ENCODE results near the gene SPAG6.

SPAG6 gene

GRCh38 chr10:22333975-22334282, 11.4 kb upstream of the SPAG6 start:
- TF ChIP-seq, protein P1, sequence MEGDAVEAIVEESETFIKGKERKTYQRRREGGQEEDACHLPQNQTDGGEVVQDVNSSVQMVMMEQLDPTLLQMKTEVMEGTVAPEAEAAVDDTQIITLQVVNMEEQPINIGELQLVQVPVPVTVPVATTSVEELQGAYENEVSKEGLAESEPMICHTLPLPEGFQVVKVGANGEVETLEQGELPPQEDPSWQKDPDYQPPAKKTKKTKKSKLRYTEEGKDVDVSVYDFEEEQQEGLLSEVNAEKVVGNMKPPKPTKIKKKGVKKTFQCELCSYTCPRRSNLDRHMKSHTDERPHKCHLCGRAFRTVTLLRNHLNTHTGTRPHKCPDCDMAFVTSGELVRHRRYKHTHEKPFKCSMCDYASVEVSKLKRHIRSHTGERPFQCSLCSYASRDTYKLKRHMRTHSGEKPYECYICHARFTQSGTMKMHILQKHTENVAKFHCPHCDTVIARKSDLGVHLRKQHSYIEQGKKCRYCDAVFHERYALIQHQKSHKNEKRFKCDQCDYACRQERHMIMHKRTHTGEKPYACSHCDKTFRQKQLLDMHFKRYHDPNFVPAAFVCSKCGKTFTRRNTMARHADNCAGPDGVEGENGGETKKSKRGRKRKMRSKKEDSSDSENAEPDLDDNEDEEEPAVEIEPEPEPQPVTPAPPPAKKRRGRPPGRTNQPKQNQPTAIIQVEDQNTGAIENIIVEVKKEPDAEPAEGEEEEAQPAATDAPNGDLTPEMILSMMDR (IDR thresholded peaks at IDR 0.05; ENCODE audit: low read length) = no peak
- no peak for TF ChIP-seq EZH2 (optimal IDR thresholded peaks at IDR 0.05; ENCODE audit: low read depth, low read length)
- TF ChIP-seq EZH2phosphoT487 (IDR thresholded peaks at IDR 0.05; ENCODE audit: low read length) = no peak
- Histone ChIP-seq H3K27me3 (replicated peaks; ENCODE audit: insufficient read depth, low read length) (peaks cover 38% of the 10 kb centered on the region), H3K4me1 (ENCODE audit: low read length) (peaks cover 15% of the 10 kb centered on the region), H3K79me2 (ENCODE audit: low read length) (peaks cover 8% of the 10 kb centered on the region; the same call in 1 of the 2 replicates), H3K4me3 (ENCODE audit: low read length) (no peak overlapping the region), H3K9me3 (replicated peaks; ENCODE audit: insufficient read depth, low read length) (no peaks in the 10 kb centered on the region), H3K27ac (ENCODE audit: low read length) (no peak overlapping the region), H3K9ac (ENCODE audit: low read length) (no peak overlapping the region), H3K9me2 (replicated peaks; ENCODE audit: insufficient read depth, low read length) (no peaks in the 10 kb centered on the region), H3K36me3 (replicated peaks; ENCODE audit: insufficient read depth, low read length) (peaks cover 9% of the 10 kb centered on the region; the same call in 1 of the 2 replicates), H3K4me2 (ENCODE audit: low read depth, low read length) (no peak overlapping the region), H3F3A (ENCODE audit: insufficient read depth, low read length) (peaks cover 10% of the 10 kb centered on the region), H4K20me1 (ENCODE audit: insufficient read depth, low read length) (no peaks in the 10 kb centered on the region), H2AFZ (ENCODE audit: low read length) (no peak overlapping the region)
- no peak for DNase-seq

- no peak for DNase-seq
- Histone ChIP-seq H3F3A (ENCODE audit: insufficient read depth, low read length) (peaks cover 10% of the 10 kb centered on the region), H3K36me3 (replicated peaks; ENCODE audit: insufficient read depth, low read length) (peaks cover 3% of the 10 kb centered on the region; the same call in 1 of the 2 replicates), H3K4me2 (ENCODE audit: low read depth, low read length) (no peak overlapping the region), H3K9ac (ENCODE audit: low read length) (no peak overlapping the region), H2AFZ (ENCODE audit: low read length) (no peak overlapping the region), H3K27me3 (replicated peaks; ENCODE audit: insufficient read depth, low read length) (peaks cover 45% of the 10 kb centered on the region), H4K20me1 (ENCODE audit: insufficient read depth, low read length) (no peaks in the 10 kb centered on the region), H3K4me3 (ENCODE audit: low read length) (no peak overlapping the region), H3K9me2 (replicated peaks; ENCODE audit: insufficient read depth, low read length) (no peaks in the 10 kb centered on the region), H3K4me1 (ENCODE audit: low read length) (peaks cover 15% of the 10 kb centered on the region), H3K79me2 (ENCODE audit: low read length) (peaks cover 4% of the 10 kb centered on the region; the same call in 1 of the 2 replicates), H3K9me3 (replicated peaks; ENCODE audit: insufficient read depth, low read length) (no peaks in the 10 kb centered on the region), H3K27ac (ENCODE audit: low read length) (no peak overlapping the region)
- TF ChIP-seq EZH2 (optimal IDR thresholded peaks at IDR 0.05; ENCODE audit: low read depth, low read length) (no peak), EZH2phosphoT487 (IDR thresholded peaks at IDR 0.05; ENCODE audit: low read length) (no peak)
- TF ChIP-seq, protein P1 (IDR thresholded peaks at IDR 0.05; ENCODE audit: low read length) = no peak
Measured at GRCh38 chr10:22334414-22335172, 10.7 kb upstream of the SPAG6 start.

GRCh38 chr10:22335173-22335933, 9.9 kb upstream of the SPAG6 start:
- DNase-seq = no peak
- Histone ChIP-seq H3K4me2 (ENCODE audit: low read depth, low read length) (peak overlapping the region; percentile 55; the same call in 1 of the 2 replicates), H3K9me2 (replicated peaks; ENCODE audit: insufficient read depth, low read length) (no peaks in the 10 kb centered on the region), H3K9me3 (replicated peaks; ENCODE audit: insufficient read depth, low read length) (no peaks in the 10 kb centered on the region), H3F3A (ENCODE audit: insufficient read depth, low read length) (peaks cover 17% of the 10 kb centered on the region), H3K4me1 (ENCODE audit: low read length) (peaks cover 15% of the 10 kb centered on the region), H3K36me3 (replicated peaks; ENCODE audit: insufficient read depth, low read length) (no peaks in the 10 kb centered on the region), H3K9ac (ENCODE audit: low read length) (no peak overlapping the region), H3K79me2 (ENCODE audit: low read length) (no peaks in the 10 kb centered on the region), H2AFZ (ENCODE audit: low read length) (no peak overlapping the region), H3K4me3 (ENCODE audit: low read length) (peak overlapping the region; percentile 31; the same call in 1 of the 2 replicates), H3K27me3 (replicated peaks; ENCODE audit: insufficient read depth, low read length) (peaks cover 49% of the 10 kb centered on the region), H4K20me1 (ENCODE audit: insufficient read depth, low read length) (no peaks in the 10 kb centered on the region), H3K27ac (ENCODE audit: low read length) (no peak overlapping the region)
- TF ChIP-seq, protein P1 (IDR thresholded peaks at IDR 0.05; ENCODE audit: low read length) = no peak
- no peak for TF ChIP-seq EZH2 (optimal IDR thresholded peaks at IDR 0.05; ENCODE audit: low read depth, low read length)
- no peak for TF ChIP-seq EZH2phosphoT487 (IDR thresholded peaks at IDR 0.05; ENCODE audit: low read length)
